H9 (cell line): ENCODE measurements around the gene ZRANB3. TPM values are rescaled to one million over a fixed set of nuclear protein-coding genes. Genes with fewer than 3 reads are reported as not detected.

Experiments
- DNase-seq: peaks from one replicate; pipeline ENCODE4 v3.0.0-alpha.2; 2017
- H2AFZ ChIP-seq: one replicate; pipeline ENCODE4 v1.6.1; 2013; ENCODE audit warnings: mild to moderate bottlenecking, low read length, control low read depth, moderate library complexity
- H2AK5ac ChIP-seq: 2 replicates; pipeline ENCODE4 v1.6.1; 2013; ENCODE audit warnings: low read length, control low read depth, mixed read lengths; ENCODE audit not compliant: insufficient read length
- H2BK120ac ChIP-seq: one replicate; pipeline ENCODE4 v1.6.1; 2013; ENCODE audit warnings: low read depth, mild to moderate bottlenecking, low read length, control low read depth, inconsistent platforms; ENCODE audit not compliant: poor library complexity, severe bottlenecking
- H2BK12ac ChIP-seq: 2 replicates; pipeline ENCODE4 v1.6.1; 2013; ENCODE audit warnings: low read length, control low read depth, mixed read lengths, low read depth; ENCODE audit not compliant: insufficient read length
- H2BK15ac ChIP-seq: 2 replicates; pipeline ENCODE4 v1.6.1; 2013; ENCODE audit warnings: low read depth, low read length, control low read depth
- H2BK20ac ChIP-seq: one replicate; pipeline ENCODE4 v1.6.1; 2013; ENCODE audit warnings: low read depth, mild to moderate bottlenecking, low read length, control low read depth, inconsistent platforms; ENCODE audit not compliant: poor library complexity, severe bottlenecking
- H2BK5ac ChIP-seq: 2 replicates; pipeline ENCODE4 v1.6.1; 2013; ENCODE audit warnings: low read length, control low read depth, mixed read lengths; ENCODE audit not compliant: insufficient read length
- H3K14ac ChIP-seq: 2 replicates; pipeline ENCODE4 v1.6.1; 2013; ENCODE audit warnings: low read length, control low read depth; ENCODE audit not compliant: insufficient read depth
- H3K18ac ChIP-seq: 2 replicates; pipeline ENCODE4 v1.6.1; 2013; ENCODE audit warnings: low read depth, mild to moderate bottlenecking, mixed read lengths, low read length, control low read depth; ENCODE audit not compliant: insufficient read length
- H3K23ac ChIP-seq: 2 replicates; pipeline ENCODE4 v1.6.1; 2013; ENCODE audit warnings: low read length, control low read depth, mixed read lengths, low read depth; ENCODE audit not compliant: insufficient read length
- H3K23me2 ChIP-seq: 2 replicates; pipeline ENCODE4 v1.6.1; 2013; ENCODE audit warnings: low read depth, mild to moderate bottlenecking, mixed read lengths, low read length, control low read depth; ENCODE audit not compliant: insufficient read length, poor library complexity, severe bottlenecking
- H3K27ac ChIP-seq: 2 replicates; pipeline ENCODE4 v1.5.1; 2013; ENCODE audit warnings: low read length, control low read depth, mixed read lengths, low read depth; ENCODE audit not compliant: insufficient read length
- H3K27me3 ChIP-seq: 2 replicates; pipeline ENCODE4 v1.6.1; 2013; ENCODE audit warnings: low read length, control low read depth, inconsistent platforms; ENCODE audit not compliant: insufficient read depth
- H3K4ac ChIP-seq: 2 replicates; pipeline ENCODE4 v1.6.1; 2013; ENCODE audit warnings: low read depth, mild to moderate bottlenecking, control low read depth, inconsistent platforms, low read length, moderate library complexity
- H3K4me1 ChIP-seq: 2 replicates; pipeline ENCODE4 v1.6.1; 2013; ENCODE audit warnings: low read length, control low read depth, inconsistent platforms; ENCODE audit not compliant: insufficient read depth
- H3K4me2 ChIP-seq: 2 replicates; pipeline ENCODE4 v1.6.1; 2013; ENCODE audit warnings: low read length, control low read depth, mixed read lengths; ENCODE audit not compliant: insufficient read length, insufficient read depth
- H3K56ac ChIP-seq: 2 replicates; pipeline ENCODE4 v1.6.1; 2013; ENCODE audit warnings: low read depth, mild to moderate bottlenecking, mixed read lengths, low read length, control low read depth; ENCODE audit not compliant: insufficient read length
- H3K79me1 ChIP-seq: 2 replicates; pipeline ENCODE4 v1.6.1; 2013; ENCODE audit warnings: low read depth, mild to moderate bottlenecking, moderate library complexity, low read length, control low read depth, inconsistent platforms; ENCODE audit not compliant: insufficient read depth, poor library complexity, severe bottlenecking
- H3K79me2 ChIP-seq: 2 replicates; pipeline ENCODE4 v1.6.1; 2013; ENCODE audit warnings: low read length, control low read depth, inconsistent platforms; ENCODE audit not compliant: insufficient read depth
- H3K9ac ChIP-seq: 2 replicates; pipeline ENCODE4 v1.6.1; 2013; ENCODE audit warnings: low read length, control low read depth, mixed read lengths; ENCODE audit not compliant: insufficient read length; ENCODE audit errors: extremely low read depth
- H3K9me3 ChIP-seq: one replicate; pipeline ENCODE4 v1.6.1; 2013; ENCODE audit warnings: low read depth, low read length, inconsistent platforms; ENCODE audit not compliant: control insufficient read depth
- H3T11ph ChIP-seq: one replicate; pipeline ENCODE4 v1.6.1; 2013; ENCODE audit warnings: mild to moderate bottlenecking, low read length, control low read depth, inconsistent platforms
- H4K20me1 ChIP-seq: one replicate; pipeline ENCODE4 v1.6.1; 2013; ENCODE audit not compliant: control insufficient read depth, insufficient read length, insufficient read depth
- H4K5ac ChIP-seq: 2 replicates; pipeline ENCODE4 v1.6.1; 2013; ENCODE audit warnings: low read depth, mild to moderate bottlenecking, mixed read lengths, low read length, control low read depth; ENCODE audit not compliant: insufficient read length
- H4K8ac ChIP-seq: replicated peaks from 2 replicates; pipeline ENCODE4 v1.6.1; 2013; ENCODE audit warnings: low read length, control low read depth, mixed read lengths, low read depth; ENCODE audit not compliant: insufficient read length
- H4K91ac ChIP-seq: 2 replicates; pipeline ENCODE4 v1.6.1; 2013; ENCODE audit warnings: low read depth, mild to moderate bottlenecking, moderate library complexity, mixed read lengths, low read length, control low read depth; ENCODE audit not compliant: insufficient read length
- H3K27ac Mint-ChIP-seq, 3 experiments: 2 replicates in 2 of 3; 3 replicates in 1 of 3; pipeline ENCODE4 v1.8.0; 2020 to 2021; ENCODE audit warnings: mixed read lengths in 3 of 3, mild to moderate bottlenecking in 1 of 3, moderate library complexity in 1 of 3
- H3K27me3 Mint-ChIP-seq: 2 replicates; pipeline ENCODE4 v1.8.0; 2021; ENCODE audit warnings: low read depth, mild to moderate bottlenecking, moderate library complexity, mixed read lengths
- H3K36me3 Mint-ChIP-seq, 3 experiments: 2 replicates in 2 of 3; 3 replicates in 1 of 3; pipeline ENCODE4 v1.8.0; 2020 to 2021; ENCODE audit warnings: low read depth in 3 of 3, mixed read lengths in 3 of 3; ENCODE audit not compliant: insufficient read depth in 1 of 3
- H3K4me1 Mint-ChIP-seq, 2 experiments: 2 replicates each; pipeline ENCODE4 v1.8.0; 2020; ENCODE audit warnings: mixed read lengths in 2 of 2
- H3K4me3 Mint-ChIP-seq, 2 experiments: 2 replicates in 1 of 2; 3 replicates in 1 of 2; pipeline ENCODE4 v1.8.0; 2020 to 2021; ENCODE audit warnings: mild to moderate bottlenecking in 2 of 2, mixed read lengths in 2 of 2, moderate library complexity in 1 of 2
- H3K9me3 Mint-ChIP-seq, 2 experiments: 2 replicates in 1 of 2; 3 replicates in 1 of 2; pipeline ENCODE4 v1.8.0; 2020; ENCODE audit warnings: mild to moderate bottlenecking in 2 of 2, mixed read lengths in 2 of 2, moderate library complexity in 1 of 2
- WGBS: extraction: QIAGEN DNeasy Blood & Tissue Kit; methylation state at CpG from one replicate; pipeline ENCODE4 v1.1.7; 2013; ENCODE audit warnings: missing lambda C conversion rate, low lambda C conversion rate, mixed read lengths; ENCODE audit not compliant: insufficient read length; ENCODE audit errors: extremely low coverage; 5-methylcytosine and 5-hydroxymethylcytosine counted together
- total RNA-seq: library from RNA; stranded (reverse); gene quantifications from 2 replicates; pipeline ENCODE4 v1.2.1, GENCODE V29; 2021
- TF ChIP-seq, protein P1 (sequence below): fragments of 200-600 bp; sonication (generic); conservative IDR thresholded peaks from 3 replicates; pipeline ENCODE4 v1.8.0; 2021; ENCODE audit warnings: antibody characterized with exemption, mild to moderate bottlenecking

ZRANB3 gene
- total RNA-seq, 1 experiment from 2014 or later, result 16.7 TPM

DNA sequence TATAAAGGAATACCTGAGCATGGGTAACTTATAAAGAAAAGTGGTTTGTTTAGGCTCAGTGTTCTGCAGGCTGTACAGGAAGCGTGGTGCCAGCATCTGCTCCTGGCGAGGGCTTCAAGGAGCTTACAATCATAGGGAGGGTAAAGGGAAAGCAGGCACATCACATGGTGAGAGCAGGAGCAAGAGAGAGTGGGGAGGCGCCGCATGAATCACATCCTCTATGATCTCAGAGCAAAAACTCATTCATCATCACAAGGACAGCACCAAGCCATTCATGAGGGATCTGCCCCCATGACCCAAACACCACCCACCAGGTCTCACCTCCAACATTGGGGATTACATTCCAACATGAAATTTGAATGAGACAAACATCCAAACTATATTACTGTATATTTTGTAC, 32.8 kb upstream of the ZRANB3 start:
- Histone ChIP-seq H3T11ph (no peak overlapping the region), H3K27me3 (no peaks in the 10 kb centered on the region), H3K4ac (no peak overlapping the region), H4K91ac (no peak overlapping the region), H3K79me2 (peaks cover 2% of the 10 kb centered on the region; the same call in 1 of the 2 replicates), H3K4me2 (no peak overlapping the region), H3K4me1 (no peaks in the 10 kb centered on the region), H3K23ac (no peak overlapping the region), H3K18ac (no peak overlapping the region), H2AFZ (no peak overlapping the region), H4K20me1 (no peaks in the 10 kb centered on the region), H2BK15ac (no peak overlapping the region), H2BK12ac (no peak overlapping the region), H2AK5ac (no peak overlapping the region), H3K79me1 (peaks cover 3% of the 10 kb centered on the region), H3K14ac (no peak overlapping the region), H3K9me3 (no peaks in the 10 kb centered on the region), H3K9ac (no peak overlapping the region), H4K8ac (no peak overlapping the region), H3K27ac (no peak overlapping the region), H4K5ac (no peak overlapping the region), H2BK120ac (no peak overlapping the region), H3K23me2 (no peaks in the 10 kb centered on the region), H2BK20ac (no peak overlapping the region), H2BK5ac (no peak overlapping the region), H3K56ac (no peak overlapping the region)
- no peak for DNase-seq
- Mint-ChIP-seq H3K27me3 (no peaks in the 10 kb centered on the region), H3K9me3 (no peaks in the 10 kb centered on the region), H3K36me3 (peaks cover 2 to 13% (median 3%) of the 10 kb centered on the region in 3 experiments; a peak in 5 of 7 replicates), H3K27ac (peak overlapping the region in 1 of 3 experiments; percentile 83; a peak in 1 of 7 replicates), H3K4me3 (no peak overlapping the region), H3K4me1 (peaks cover 5 to 7% of the 10 kb centered on the region in 2 experiments; a peak in 3 of 4 replicates)
- TF ChIP-seq, protein P1, sequence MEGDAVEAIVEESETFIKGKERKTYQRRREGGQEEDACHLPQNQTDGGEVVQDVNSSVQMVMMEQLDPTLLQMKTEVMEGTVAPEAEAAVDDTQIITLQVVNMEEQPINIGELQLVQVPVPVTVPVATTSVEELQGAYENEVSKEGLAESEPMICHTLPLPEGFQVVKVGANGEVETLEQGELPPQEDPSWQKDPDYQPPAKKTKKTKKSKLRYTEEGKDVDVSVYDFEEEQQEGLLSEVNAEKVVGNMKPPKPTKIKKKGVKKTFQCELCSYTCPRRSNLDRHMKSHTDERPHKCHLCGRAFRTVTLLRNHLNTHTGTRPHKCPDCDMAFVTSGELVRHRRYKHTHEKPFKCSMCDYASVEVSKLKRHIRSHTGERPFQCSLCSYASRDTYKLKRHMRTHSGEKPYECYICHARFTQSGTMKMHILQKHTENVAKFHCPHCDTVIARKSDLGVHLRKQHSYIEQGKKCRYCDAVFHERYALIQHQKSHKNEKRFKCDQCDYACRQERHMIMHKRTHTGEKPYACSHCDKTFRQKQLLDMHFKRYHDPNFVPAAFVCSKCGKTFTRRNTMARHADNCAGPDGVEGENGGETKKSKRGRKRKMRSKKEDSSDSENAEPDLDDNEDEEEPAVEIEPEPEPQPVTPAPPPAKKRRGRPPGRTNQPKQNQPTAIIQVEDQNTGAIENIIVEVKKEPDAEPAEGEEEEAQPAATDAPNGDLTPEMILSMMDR, result no peak
- WGBS, result no CpG with 5 or more reads among the region's 4 CpGs
